NOMO-1 treated with DMSO at 0.1 percent for 48 hours (cell line): ENCODE results near the gene HOXB5.

Experiments used
- DNase-seq: peaks from one replicate; lab custom pipeline; 2025; ENCODE audit not compliant: unreplicated experiment; lab: John Stamatoyannopoulos, UW

The HOXB5 gene

GRCh38 chr17:48576479-48577309 lies 16.9 kb downstream of the HOXB5 start:
- DNase-seq = no peak

GRCh38 chr17:48575673-48576478 lies 17.7 kb downstream of the HOXB5 start:
- DNase-seq = no peak

- DNase-seq = no peak
Observed at GRCh38 chr17:48575066-48575582, 18.5 kb downstream of the HOXB5 start.

- no peak for DNase-seq
Observed at GRCh38 chr17:48574505-48575065, 19.0 kb downstream of the HOXB5 start.

GRCh38 chr17:48571826-48572417 lies 21.7 kb downstream of the HOXB5 start:
- no peak for DNase-seq

GRCh38 chr17:48571024-48571818 lies 22.4 kb downstream of the HOXB5 start:
- DNase-seq = no peak

GRCh38 chr17:48570325-48571023 lies 23.1 kb downstream of the HOXB5 start:
- no peak for DNase-seq

- no peak for DNase-seq
Observed at GRCh38 chr17:48569674-48570324, 23.8 kb downstream of the HOXB5 start.

GRCh38 chr17:48569240-48569582 lies 24.4 kb downstream of the HOXB5 start:
- DNase-seq = no peak

- no peak for DNase-seq
Observed at GRCh38 chr17:48568499-48569239, 24.9 kb downstream of the HOXB5 start.

GRCh38 chr17:48567646-48568354 lies 25.8 kb downstream of the HOXB5 start:
- no peak for DNase-seq

- DNase-seq = no peak
Observed at GRCh38 chr17:48567209-48567608, 26.4 kb downstream of the HOXB5 start.

GRCh38 chr17:48566717-48567116 lies 26.9 kb downstream of the HOXB5 start:
- no peak for DNase-seq

- DNase-seq = no peak
Observed at GRCh38 chr17:48565925-48566710, 27.5 kb downstream of the HOXB5 start.

- DNase-seq = no peak
Observed at GRCh38 chr17:48565022-48565554, 28.5 kb downstream of the HOXB5 start.

- DNase-seq = no peak
Observed at GRCh38 chr17:48564188-48565021, 29.2 kb downstream of the HOXB5 start.
